ENCODE results near the gene CERS6.

CERS6 gene

GRCh38 chr2:168633200-168633599, 177.1 kb downstream of the CERS6 start:
- H3K4me1 ChIP-seq (ENCODE audit: insufficient read depth, low read length), result peaks cover 27% of the 10 kb centered on the region
- H3K4me3 ChIP-seq (ENCODE audit: low read length), result no peak overlapping the region
- no peak overlapping the region for H3K9ac ChIP-seq (ENCODE audit: low read depth, low read length)
- H3K27ac ChIP-seq (ENCODE audit: low read depth, low read length), result no peak overlapping the region
- no peaks in the 10 kb centered on the region for H3K36me3 ChIP-seq (ENCODE audit: insufficient read depth, low read length)
- WGBS, result 100% methylated on average over 1 of the region's 1 CpG
- no peaks in the 10 kb centered on the region for H3K27me3 ChIP-seq (ENCODE audit: insufficient read depth, low read length)
- H3K9me3 ChIP-seq (ENCODE audit: insufficient read depth, low read depth, low read length), result no peaks in the 10 kb centered on the region

DNA sequence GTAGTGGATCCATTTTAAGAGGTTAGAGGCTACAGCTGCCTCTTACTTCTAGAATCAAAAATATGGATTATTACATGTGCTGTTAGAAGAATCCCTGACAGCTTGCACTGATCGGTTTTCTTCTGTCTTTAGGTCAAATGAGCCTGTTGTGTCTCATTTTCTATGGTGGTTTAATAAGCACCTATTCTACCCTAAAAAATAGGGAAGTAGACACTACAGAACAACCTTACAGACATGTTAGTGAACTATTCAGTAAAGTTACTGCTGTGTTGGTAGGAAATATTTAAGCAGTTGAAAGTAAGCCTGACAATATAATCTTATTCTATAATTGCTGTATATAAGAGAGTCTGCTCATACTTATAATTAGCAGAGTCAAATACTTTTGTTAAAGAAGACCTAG, 177.8 kb downstream of the CERS6 start:
- Histone ChIP-seq H3K9ac (ENCODE audit: low read depth, low read length) (no peak overlapping the region), H3K4me3 (ENCODE audit: low read length) (no peak overlapping the region), H3K4me1 (ENCODE audit: insufficient read depth, low read length) (peaks cover 29% of the 10 kb centered on the region), H3K27me3 (ENCODE audit: insufficient read depth, low read length) (no peaks in the 10 kb centered on the region), H3K36me3 (ENCODE audit: insufficient read depth, low read length) (no peaks in the 10 kb centered on the region), H3K9me3 (ENCODE audit: insufficient read depth, low read depth, low read length) (no peaks in the 10 kb centered on the region), H3K27ac (ENCODE audit: low read depth, low read length) (no peak overlapping the region)
- no CpG with 5 or more reads among the region's 1 CpG for WGBS

GRCh38 chr2:168635065-168635577, 179.0 kb downstream of the CERS6 start:
- WGBS, result 92% methylated on average over 3 of the region's 3 CpGs
- H3K9ac ChIP-seq (ENCODE audit: low read depth, low read length), result no peak overlapping the region
- no peak overlapping the region for H3K27ac ChIP-seq (ENCODE audit: low read depth, low read length)
- H3K9me3 ChIP-seq (ENCODE audit: insufficient read depth, low read depth, low read length), result no peaks in the 10 kb centered on the region
- no peaks in the 10 kb centered on the region for H3K36me3 ChIP-seq (ENCODE audit: insufficient read depth, low read length)
- no peak overlapping the region for H3K4me3 ChIP-seq (ENCODE audit: low read length)
- no peaks in the 10 kb centered on the region for H3K27me3 ChIP-seq (ENCODE audit: insufficient read depth, low read length)
- peaks cover 41% of the 10 kb centered on the region for H3K4me1 ChIP-seq (ENCODE audit: insufficient read depth, low read length)

DNA sequence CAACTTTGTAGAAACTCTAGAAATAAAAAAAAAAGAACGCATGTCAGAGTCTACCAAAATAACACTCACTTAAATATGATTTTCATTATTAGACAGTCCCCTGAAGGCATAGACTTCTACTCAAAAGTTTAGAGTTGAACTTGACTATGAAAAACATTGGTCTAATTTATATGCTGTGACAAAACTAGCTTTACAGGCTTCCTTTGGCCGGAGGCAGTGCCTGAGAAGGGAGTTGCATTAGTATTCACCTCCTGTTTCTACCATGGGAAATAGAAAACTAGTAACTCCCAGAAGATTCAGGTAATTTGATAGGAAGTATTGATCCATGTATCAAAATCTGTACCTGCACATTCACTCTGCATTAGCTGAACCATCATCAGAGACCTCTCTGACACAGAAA, 182.9 kb downstream of the CERS6 start:
- 91% methylated on average over 2 of the region's 2 CpGs for WGBS
- no peak overlapping the region for H3K27ac ChIP-seq (ENCODE audit: low read depth, low read length)

GRCh38 chr2:168639441-168639898, 183.4 kb downstream of the CERS6 start:
- H3K4me3 ChIP-seq (ENCODE audit: low read length), result no peak overlapping the region
- no peaks in the 10 kb centered on the region for H3K36me3 ChIP-seq (ENCODE audit: insufficient read depth, low read length)
- WGBS, result 80% methylated on average over 3 of the region's 3 CpGs
- no peak overlapping the region for H3K27ac ChIP-seq (ENCODE audit: low read depth, low read length)
- H3K9me3 ChIP-seq (ENCODE audit: insufficient read depth, low read depth, low read length), result no peaks in the 10 kb centered on the region
- H3K4me1 ChIP-seq (ENCODE audit: insufficient read depth, low read length), result peaks cover 46% of the 10 kb centered on the region
- no peak overlapping the region for H3K9ac ChIP-seq (ENCODE audit: low read depth, low read length)
- H3K27me3 ChIP-seq (ENCODE audit: insufficient read depth, low read length), result no peaks in the 10 kb centered on the region

More for the DNA sequence above, 182.9 kb downstream of the CERS6 start:
- no peaks in the 10 kb centered on the region for H3K36me3 ChIP-seq (ENCODE audit: insufficient read depth, low read length)
- H3K4me3 ChIP-seq (ENCODE audit: low read length), result no peak overlapping the region
- no peaks in the 10 kb centered on the region for H3K27me3 ChIP-seq (ENCODE audit: insufficient read depth, low read length)
- peaks cover 46% of the 10 kb centered on the region for H3K4me1 ChIP-seq (ENCODE audit: insufficient read depth, low read length)
- H3K9ac ChIP-seq (ENCODE audit: low read depth, low read length), result no peak overlapping the region
- H3K9me3 ChIP-seq (ENCODE audit: insufficient read depth, low read depth, low read length), result no peaks in the 10 kb centered on the region

GRCh38 chr2:168640039-168640438, 184.0 kb downstream of the CERS6 start:
- Histone ChIP-seq H3K4me1 (ENCODE audit: insufficient read depth, low read length) (peaks cover 42% of the 10 kb centered on the region), H3K36me3 (ENCODE audit: insufficient read depth, low read length) (no peaks in the 10 kb centered on the region), H3K9ac (ENCODE audit: low read depth, low read length) (no peak overlapping the region), H3K4me3 (ENCODE audit: low read length) (no peak overlapping the region), H3K9me3 (ENCODE audit: insufficient read depth, low read depth, low read length) (no peaks in the 10 kb centered on the region), H3K27me3 (ENCODE audit: insufficient read depth, low read length) (no peaks in the 10 kb centered on the region), H3K27ac (ENCODE audit: low read depth, low read length) (no peak overlapping the region)
- WGBS, result no CpG with 5 or more reads among the region's 3 CpGs

GRCh38 chr2:168641636-168642035, 185.6 kb downstream of the CERS6 start:
- Histone ChIP-seq H3K9ac (ENCODE audit: low read depth, low read length) (no peak overlapping the region), H3K36me3 (ENCODE audit: insufficient read depth, low read length) (no peaks in the 10 kb centered on the region), H3K27ac (ENCODE audit: low read depth, low read length) (no peak overlapping the region), H3K9me3 (ENCODE audit: insufficient read depth, low read depth, low read length) (no peaks in the 10 kb centered on the region), H3K27me3 (ENCODE audit: insufficient read depth, low read length) (no peaks in the 10 kb centered on the region), H3K4me1 (ENCODE audit: insufficient read depth, low read length) (peaks cover 31% of the 10 kb centered on the region), H3K4me3 (ENCODE audit: low read length) (no peak overlapping the region)
- no CpG with 5 or more reads among the region's 4 CpGs for WGBS

- 96% methylated on average over 5 of the region's 6 CpGs for WGBS
- H3K9ac ChIP-seq (ENCODE audit: low read depth, low read length), result no peak overlapping the region
Measured at GRCh38 chr2:168642873-168643272, 186.8 kb downstream of the CERS6 start.

GRCh38 chr2:168643979-168644378, 187.9 kb downstream of the CERS6 start:
- Histone ChIP-seq H3K9me3 (ENCODE audit: insufficient read depth, low read depth, low read length) (no peaks in the 10 kb centered on the region), H3K4me1 (ENCODE audit: insufficient read depth, low read length) (peaks cover 22% of the 10 kb centered on the region), H3K27ac (ENCODE audit: low read depth, low read length) (no peak overlapping the region), H3K9ac (ENCODE audit: low read depth, low read length) (no peak overlapping the region), H3K27me3 (ENCODE audit: insufficient read depth, low read length) (no peaks in the 10 kb centered on the region), H3K36me3 (ENCODE audit: insufficient read depth, low read length) (no peaks in the 10 kb centered on the region), H3K4me3 (ENCODE audit: low read length) (no peak overlapping the region)
- 90% methylated on average over 1 of the region's 1 CpG for WGBS

More at GRCh38 chr2:168642873-168643272, 186.8 kb downstream of the CERS6 start:
- Histone ChIP-seq H3K27ac (ENCODE audit: low read depth, low read length) (no peak overlapping the region), H3K27me3 (ENCODE audit: insufficient read depth, low read length) (no peaks in the 10 kb centered on the region), H3K4me3 (ENCODE audit: low read length) (no peak overlapping the region), H3K4me1 (ENCODE audit: insufficient read depth, low read length) (peaks cover 31% of the 10 kb centered on the region), H3K9me3 (ENCODE audit: insufficient read depth, low read depth, low read length) (no peaks in the 10 kb centered on the region), H3K36me3 (ENCODE audit: insufficient read depth, low read length) (no peaks in the 10 kb centered on the region)

- WGBS, result 97% methylated on average over 2 of the region's 2 CpGs
- H3K4me3 ChIP-seq (ENCODE audit: low read length), result no peak overlapping the region
- H3K27ac ChIP-seq (ENCODE audit: low read depth, low read length), result no peak overlapping the region
- H3K27me3 ChIP-seq (ENCODE audit: insufficient read depth, low read length), result no peaks in the 10 kb centered on the region
- no peak overlapping the region for H3K9ac ChIP-seq (ENCODE audit: low read depth, low read length)
- H3K9me3 ChIP-seq (ENCODE audit: insufficient read depth, low read depth, low read length), result no peaks in the 10 kb centered on the region
- peaks cover 19% of the 10 kb centered on the region for H3K4me1 ChIP-seq (ENCODE audit: insufficient read depth, low read length)
- H3K36me3 ChIP-seq (ENCODE audit: insufficient read depth, low read length), result no peaks in the 10 kb centered on the region
Measured at GRCh38 chr2:168645696-168646338, 189.7 kb downstream of the CERS6 start.

GRCh38 chr2:168649105-168649504, 193.0 kb downstream of the CERS6 start:
- H3K4me1 ChIP-seq (ENCODE audit: insufficient read depth, low read length), result peaks cover 14% of the 10 kb centered on the region
- no peak overlapping the region for H3K9ac ChIP-seq (ENCODE audit: low read depth, low read length)
- H3K9me3 ChIP-seq (ENCODE audit: insufficient read depth, low read depth, low read length), result no peaks in the 10 kb centered on the region
- H3K27ac ChIP-seq (ENCODE audit: low read depth, low read length), result no peak overlapping the region
- H3K27me3 ChIP-seq (ENCODE audit: insufficient read depth, low read length), result no peaks in the 10 kb centered on the region
- 72% methylated on average over 4 of the region's 5 CpGs for WGBS
- H3K36me3 ChIP-seq (ENCODE audit: insufficient read depth, low read length), result no peaks in the 10 kb centered on the region
- H3K4me3 ChIP-seq (ENCODE audit: low read length), result no peak overlapping the region

Measured in HUES64 (cell line).